Subcutaneous adipose tissue (tissue), 4 donors: Measurements from ENCODE around the gene CDK5R1. TPM values are rescaled to one million over a fixed set of nuclear protein-coding genes. Genes with fewer than 3 reads are reported as not detected.

Experiments used
- CTCF ChIP-seq: fragments of 450-650 bp; IDR thresholded peaks from one replicate; pipeline ENCODE4 v1.5.1; 2016; ENCODE audit warnings: low read depth, mild to moderate bottlenecking, control low read depth, antibody characterized with exemption, moderate library complexity
- total RNA-seq, 4 donors: library from RNA; depleted of rRNA; stranded (reverse); fragments of >200 nt; gene quantifications; one replicate each; pipeline ENCODE4 v1.1.0, GENCODE V29; 2016

CDK5R1 gene
- total RNA-seq, 4 donors from 2014 or later, result 0.33 to 3.1 (median 0.41) TPM

DNA sequence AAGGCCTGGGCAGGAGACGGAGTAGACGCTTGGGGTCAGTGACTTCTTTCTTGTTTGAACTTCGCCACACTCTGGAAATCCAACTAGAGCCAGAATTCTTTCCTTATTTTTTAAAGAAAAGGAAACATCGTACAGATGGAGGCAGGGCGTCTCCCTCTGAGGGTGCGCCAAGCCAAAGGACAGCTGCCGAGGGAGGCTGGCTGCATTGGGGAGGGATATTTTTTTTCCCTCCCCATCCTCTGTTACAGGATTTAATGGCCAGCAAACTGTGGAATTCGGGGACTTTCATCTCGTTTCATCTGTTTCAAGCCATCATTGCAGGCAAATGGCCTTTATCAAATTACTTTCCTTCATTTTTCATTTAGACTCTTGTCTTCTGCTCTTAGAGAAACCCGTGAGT is 15.9 kb downstream of the CDK5R1 start:
- no peak for TF ChIP-seq CTCF

- TF ChIP-seq CTCF, result no peak
Observed at GRCh38 chr17:32503251-32504165, 16.7 kb downstream of the CDK5R1 start.

DNA sequence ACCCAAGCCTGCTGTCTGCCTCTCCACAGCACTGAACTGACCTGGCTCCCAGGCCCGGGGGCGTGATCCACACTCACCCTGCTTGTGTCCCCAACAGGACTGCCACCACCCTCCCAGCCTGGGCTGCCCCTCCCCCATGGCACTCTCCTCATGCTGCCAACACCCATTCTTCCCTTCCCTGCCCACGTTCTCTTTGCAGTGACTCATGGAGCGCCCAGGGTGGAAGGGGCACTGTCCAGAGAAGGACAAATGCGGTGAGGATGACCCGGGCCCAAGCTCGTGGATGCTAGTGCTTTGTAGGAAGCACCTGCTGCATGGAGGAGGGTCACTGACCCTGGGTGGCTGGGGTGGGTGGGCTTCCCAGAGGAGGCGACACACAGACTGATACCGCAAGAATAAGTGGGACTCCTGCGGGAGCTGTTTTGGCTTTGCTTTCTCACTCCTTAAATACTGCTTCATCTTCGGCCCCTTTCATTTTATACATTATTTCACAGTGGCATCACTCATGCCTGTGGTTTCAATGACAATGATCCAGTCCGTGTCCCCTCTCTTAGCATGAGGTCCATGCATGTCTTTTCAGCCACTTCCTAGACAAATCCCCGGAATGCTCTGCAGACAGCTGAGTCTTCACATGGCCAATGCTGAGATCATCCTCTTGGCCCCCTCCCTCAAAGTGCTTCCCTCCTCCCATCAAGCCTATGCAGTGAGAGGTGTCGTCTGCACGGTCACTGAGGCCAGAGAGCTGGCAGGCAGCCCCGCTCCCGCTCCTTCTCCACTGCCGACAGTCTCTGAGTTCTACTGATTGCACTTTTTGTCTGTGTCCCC is 17.6 kb downstream of the CDK5R1 start:
- no peak for TF ChIP-seq CTCF

GRCh38 chr17:32508926-32509325 is 22.1 kb downstream of the CDK5R1 start:
- no peak for TF ChIP-seq CTCF

DNA sequence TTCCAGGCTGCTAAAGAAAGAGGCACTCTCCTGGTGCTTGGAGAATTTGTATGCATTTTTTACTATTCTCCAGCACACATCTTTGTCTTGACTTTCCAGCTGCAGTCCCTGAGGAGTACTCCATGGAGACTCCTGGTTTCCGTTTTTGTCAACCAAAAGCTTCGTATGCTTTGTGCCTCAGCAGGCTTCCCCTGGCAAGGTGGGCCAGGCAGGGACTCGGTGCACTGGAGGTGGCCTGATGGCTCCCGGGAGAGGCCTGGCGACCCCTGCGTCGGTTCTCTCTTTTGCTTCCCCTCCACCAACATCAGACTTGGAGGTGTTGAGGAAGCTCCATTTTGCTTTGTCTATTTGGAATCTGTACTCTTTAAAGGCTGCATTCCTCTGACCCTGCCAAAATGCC is 23.7 kb downstream of the CDK5R1 start:
- no peak for TF ChIP-seq CTCF

- no peak for TF ChIP-seq CTCF
Observed at GRCh38 chr17:32512328-32512727, 25.5 kb downstream of the CDK5R1 start.

GRCh38 chr17:32513579-32513978 is 26.8 kb downstream of the CDK5R1 start:
- TF ChIP-seq CTCF, result no peak
